Dendritic cell treated with granulocyte-macrophage colony-stimulating factor and Interleukin-4, amounts not matched to agents 40 ng/mL and 50 ng/mL, for 4 days (primary cell): ENCODE results near the gene BPTF.
"Not testable (repeated sequence)": the region's sequence is repeated elsewhere in the genome, so short reads cannot be mapped to it uniquely, and the experiment has no call there.

Experiments
- H3K27ac Mint-ChIP-seq: one replicate; pipeline ENCODE4 v1.8.0; 2022; ENCODE audit warnings: mild to moderate bottlenecking, mixed read lengths
- H3K27me3 Mint-ChIP-seq: one replicate; pipeline ENCODE4 v1.8.0; 2022; ENCODE audit warnings: mild to moderate bottlenecking, mixed read lengths
- H3K36me3 Mint-ChIP-seq: one replicate; pipeline ENCODE4 v1.8.0; 2022; ENCODE audit warnings: low read depth, mixed read lengths
- H3K4me1 Mint-ChIP-seq: one replicate; pipeline ENCODE4 v1.8.0; 2022; ENCODE audit warnings: low read depth, mixed read lengths
- H3K4me3 Mint-ChIP-seq: one replicate; pipeline ENCODE4 v1.8.0; 2022; ENCODE audit warnings: mild to moderate bottlenecking, moderate library complexity, mixed read lengths
- H3K9me3 Mint-ChIP-seq: one replicate; pipeline ENCODE4 v1.8.0; 2022; ENCODE audit warnings: mixed read lengths
- intact Hi-C: fragments of 100-400 bp; cut with micrococcal nuclease; formaldehyde crosslinking; loops from one replicate; pipeline ENCODE4 v1.15.0; 2022

The BPTF gene

DNA sequence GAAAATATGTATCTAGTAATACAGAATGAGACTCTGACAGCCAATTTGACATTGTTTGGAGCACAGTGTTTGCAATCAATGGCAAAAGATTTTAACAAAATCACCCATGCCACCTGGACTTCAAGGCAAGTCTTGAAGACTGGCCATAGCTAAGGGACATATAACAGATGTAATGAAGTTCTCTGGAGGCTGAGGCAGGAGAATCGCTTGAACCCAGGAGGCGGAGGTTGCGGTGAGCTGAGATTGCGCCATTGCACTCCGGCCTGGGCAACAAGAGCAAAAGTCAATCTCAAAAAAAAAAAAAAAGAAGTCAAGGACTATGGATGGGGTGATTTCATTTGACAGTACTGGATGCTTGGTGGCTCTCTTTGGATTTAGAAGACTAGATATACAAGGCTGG is 5.6 kb upstream of the BPTF start:
- Mint-ChIP-seq H3K4me1 (no peaks in the 10 kb centered on the region), H3K27ac (no peak overlapping the region), H3K9me3 (no peaks in the 10 kb centered on the region), H3K36me3 (no peaks in the 10 kb centered on the region), H3K4me3 (no peak overlapping the region), H3K27me3 (peaks cover 17% of the 10 kb centered on the region)
- intact Hi-C loops, result no loop called here

DNA sequence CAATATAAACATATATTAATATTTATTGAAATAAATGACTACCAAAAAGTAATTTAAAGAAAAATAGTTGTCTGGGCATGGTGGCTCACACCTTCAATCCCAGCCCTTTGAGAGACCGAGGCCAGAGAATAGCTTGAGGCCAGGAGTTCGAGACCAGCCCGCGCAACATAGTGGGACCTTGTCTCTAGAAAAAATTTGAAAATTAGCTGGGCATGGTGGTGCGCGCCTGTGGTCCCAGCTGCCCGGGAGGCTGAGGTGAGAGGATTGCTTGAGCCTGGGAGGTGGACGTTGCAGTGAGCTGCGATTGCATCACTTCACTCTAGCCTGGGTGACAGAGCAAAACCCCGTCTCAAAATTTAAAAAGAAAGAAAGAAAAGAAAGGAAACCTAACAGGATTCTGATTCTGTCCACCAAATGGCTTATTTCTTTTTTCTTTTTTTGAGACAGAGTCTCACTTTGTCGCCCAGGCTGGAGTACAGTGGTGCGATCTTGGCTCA is 3.4 kb upstream of the BPTF start:
- Mint-ChIP-seq H3K4me1 (peaks cover under 1% of the 10 kb centered on the region), H3K27ac (no peak overlapping the region), H3K4me3 (no peak overlapping the region), H3K9me3 (no peaks in the 10 kb centered on the region), H3K27me3 (peaks cover 18% of the 10 kb centered on the region), H3K36me3 (peaks cover 7% of the 10 kb centered on the region)
- intact Hi-C loops, result no loop called here

- H3K27ac Mint-ChIP-seq, result peak overlapping the region; percentile 84
- H3K27me3 Mint-ChIP-seq, result peaks cover 18% of the 10 kb centered on the region
- H3K9me3 Mint-ChIP-seq, result not testable (repeated sequence)
- intact Hi-C loops, result loop anchor here (1.0 kb wide), 1 partner anchor 26 kb away; no protein-coding TSS in a partner anchor
- peak overlapping the region; percentile 89 for H3K4me3 Mint-ChIP-seq
- peaks cover 35% of the 10 kb centered on the region for H3K4me1 Mint-ChIP-seq
- H3K36me3 Mint-ChIP-seq, result peaks cover 15% of the 10 kb centered on the region
Observed at GRCh38 chr17:67825627-67826601, 611 bp downstream of the BPTF start.

- Mint-ChIP-seq H3K27me3 (peaks cover 4% of the 10 kb centered on the region), H3K27ac (no peak overlapping the region), H3K36me3 (peaks cover 29% of the 10 kb centered on the region), H3K4me3 (no peak overlapping the region), H3K9me3 (no peaks in the 10 kb centered on the region), H3K4me1 (peaks cover 52% of the 10 kb centered on the region)
- intact Hi-C loops, result no loop called here
Observed at GRCh38 chr17:67829331-67829730, 4.0 kb downstream of the BPTF start.

GRCh38 chr17:67830440-67830839 is 5.1 kb downstream of the BPTF start:
- no peaks in the 10 kb centered on the region for H3K9me3 Mint-ChIP-seq

DNA sequence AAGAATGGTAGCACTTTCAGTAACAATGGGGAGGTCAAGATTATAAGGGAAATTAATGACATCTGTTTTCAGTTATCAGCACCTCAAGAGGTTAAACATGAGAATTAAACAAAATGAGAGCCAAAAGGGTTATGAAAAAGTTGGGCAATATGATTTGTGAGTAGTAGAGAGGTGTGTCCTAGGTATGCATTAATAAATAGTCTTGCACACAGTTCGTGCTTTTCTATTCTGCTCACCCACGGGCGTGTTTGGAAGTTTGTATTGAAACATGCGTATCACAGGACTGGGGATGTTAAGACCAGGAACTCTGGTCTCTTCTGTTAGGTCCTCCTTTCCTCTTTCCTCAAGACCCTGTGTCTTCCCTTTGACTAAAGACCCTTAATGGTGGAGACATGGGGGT is 6.0 kb downstream of the BPTF start:
- Mint-ChIP-seq H3K27ac (peak overlapping the region; percentile 26), H3K27me3 (no peaks in the 10 kb centered on the region), H3K4me3 (no peak overlapping the region), H3K4me1 (peaks cover 69% of the 10 kb centered on the region), H3K36me3 (peaks cover 23% of the 10 kb centered on the region), H3K9me3 (no peaks in the 10 kb centered on the region)
- intact Hi-C loops, result no loop called here

More at GRCh38 chr17:67830440-67830839, 5.1 kb downstream of the BPTF start:
- intact Hi-C loops, result no loop called here
- Mint-ChIP-seq H3K4me1 (peaks cover 63% of the 10 kb centered on the region), H3K36me3 (peaks cover 29% of the 10 kb centered on the region), H3K4me3 (no peak overlapping the region), H3K27me3 (no peaks in the 10 kb centered on the region), H3K27ac (no peak overlapping the region)

DNA sequence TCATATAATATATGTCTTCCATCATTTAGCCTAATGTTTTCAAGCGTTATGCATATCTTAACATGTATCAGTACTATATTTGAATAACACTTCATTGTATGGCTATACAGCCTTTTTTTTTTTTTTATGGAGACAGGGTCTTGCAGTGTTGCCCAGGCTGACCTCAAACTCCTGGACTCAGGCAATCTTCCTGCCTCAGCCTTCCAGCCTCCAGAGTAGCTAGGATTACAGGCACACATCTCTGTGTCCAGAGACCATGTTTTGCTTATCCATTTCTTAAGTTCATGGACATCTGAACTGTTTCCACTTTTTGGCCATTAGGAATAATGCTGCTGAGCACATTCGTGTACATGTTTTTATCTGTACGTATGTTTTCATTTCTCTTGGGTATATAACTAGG is 7.8 kb downstream of the BPTF start:
- H3K27ac Mint-ChIP-seq, result no peak overlapping the region
- no peaks in the 10 kb centered on the region for H3K9me3 Mint-ChIP-seq
- peaks cover 22% of the 10 kb centered on the region for H3K36me3 Mint-ChIP-seq
- H3K4me1 Mint-ChIP-seq, result peaks cover 64% of the 10 kb centered on the region
- intact Hi-C loops, result no loop called here
- no peaks in the 10 kb centered on the region for H3K27me3 Mint-ChIP-seq
- H3K4me3 Mint-ChIP-seq, result no peak overlapping the region

- intact Hi-C loops, result no loop called here
- H3K27ac Mint-ChIP-seq, result peak overlapping the region; percentile 5
- H3K9me3 Mint-ChIP-seq, result no peaks in the 10 kb centered on the region
- peaks cover 62% of the 10 kb centered on the region for H3K4me1 Mint-ChIP-seq
- H3K27me3 Mint-ChIP-seq, result no peaks in the 10 kb centered on the region
- no peak overlapping the region for H3K4me3 Mint-ChIP-seq
- peaks cover 22% of the 10 kb centered on the region for H3K36me3 Mint-ChIP-seq
Observed at GRCh38 chr17:67833946-67834631, 8.8 kb downstream of the BPTF start.

- H3K27me3 Mint-ChIP-seq, result no peaks in the 10 kb centered on the region
- intact Hi-C loops, result no loop called here
- H3K9me3 Mint-ChIP-seq, result no peaks in the 10 kb centered on the region
- H3K4me3 Mint-ChIP-seq, result no peak overlapping the region
- peaks cover 22% of the 10 kb centered on the region for H3K36me3 Mint-ChIP-seq
- H3K4me1 Mint-ChIP-seq, result peaks cover 56% of the 10 kb centered on the region
- no peak overlapping the region for H3K27ac Mint-ChIP-seq
Observed at GRCh38 chr17:67834634-67835033, 9.3 kb downstream of the BPTF start.

DNA sequence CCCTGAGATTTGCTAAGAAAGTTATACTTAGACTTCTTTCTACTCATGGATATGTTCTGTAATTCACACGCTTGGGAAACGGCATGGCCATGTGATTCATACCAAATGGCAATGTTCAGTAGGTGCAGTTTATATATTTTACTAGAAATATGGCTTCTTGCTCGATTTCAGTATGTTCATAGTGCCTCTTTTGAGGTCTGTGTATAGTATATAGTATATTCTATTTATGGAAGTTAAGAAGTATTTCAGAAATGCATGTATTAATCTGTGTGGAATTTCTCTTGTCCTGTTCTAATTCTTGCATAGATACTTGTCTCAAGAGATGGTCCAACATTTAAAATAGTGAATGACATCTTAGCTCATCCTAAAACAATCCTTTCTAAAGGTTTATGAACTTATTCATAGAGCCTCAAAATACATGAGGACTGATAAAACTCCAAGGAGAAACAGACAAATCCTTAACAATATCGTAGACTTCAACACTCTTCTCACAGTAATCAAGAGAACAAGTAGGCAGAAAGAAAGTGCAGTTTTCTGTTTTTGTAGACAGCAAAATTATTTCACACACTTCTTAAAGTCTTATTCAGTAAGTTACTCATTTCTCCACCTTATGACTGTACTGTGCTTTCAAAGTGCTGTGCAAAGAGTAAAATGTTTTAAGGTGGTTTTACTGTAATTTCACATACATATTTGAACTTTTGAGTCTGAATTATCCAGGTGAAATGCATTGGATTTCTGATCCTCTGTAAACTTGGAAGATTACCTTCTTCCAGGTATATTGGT is 11.1 kb downstream of the BPTF start:
- H3K4me3 Mint-ChIP-seq, result no peak overlapping the region
- H3K36me3 Mint-ChIP-seq, result peaks cover 12% of the 10 kb centered on the region
- no peaks in the 10 kb centered on the region for H3K27me3 Mint-ChIP-seq
- H3K9me3 Mint-ChIP-seq, result no peaks in the 10 kb centered on the region
- peaks cover 47% of the 10 kb centered on the region for H3K4me1 Mint-ChIP-seq
- intact Hi-C loops, result no loop called here
- H3K27ac Mint-ChIP-seq, result no peak overlapping the region

DNA sequence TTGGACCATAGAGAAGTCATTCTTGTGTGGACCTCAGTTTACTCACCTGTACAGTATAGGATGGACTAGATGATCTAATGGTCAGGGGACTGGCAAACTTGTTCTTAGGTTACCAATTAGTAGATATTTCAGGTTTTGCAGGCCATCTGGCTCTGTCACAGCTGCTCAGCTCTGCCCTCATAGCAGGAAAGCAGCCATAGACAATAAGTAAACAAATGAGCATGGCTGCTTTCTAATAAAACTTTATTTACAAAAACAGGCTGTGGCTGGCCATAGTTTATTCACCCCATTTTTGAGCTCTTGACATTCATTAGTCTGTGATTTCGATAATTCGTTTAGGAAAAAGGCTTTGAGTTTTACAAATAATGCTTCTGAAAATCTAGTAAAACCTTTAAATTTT is 12.7 kb downstream of the BPTF start:
- H3K9me3 Mint-ChIP-seq, result no peaks in the 10 kb centered on the region
- H3K27me3 Mint-ChIP-seq, result no peaks in the 10 kb centered on the region
- peaks cover 12% of the 10 kb centered on the region for H3K36me3 Mint-ChIP-seq
- peaks cover 49% of the 10 kb centered on the region for H3K4me1 Mint-ChIP-seq
- no peak overlapping the region for H3K4me3 Mint-ChIP-seq
- no peak overlapping the region for H3K27ac Mint-ChIP-seq
- intact Hi-C loops, result no loop called here

GRCh38 chr17:67838538-67838937 is 13.2 kb downstream of the BPTF start:
- Mint-ChIP-seq H3K9me3 (no peaks in the 10 kb centered on the region), H3K4me3 (no peak overlapping the region), H3K36me3 (peaks cover 6% of the 10 kb centered on the region), H3K4me1 (peaks cover 49% of the 10 kb centered on the region), H3K27ac (no peak overlapping the region), H3K27me3 (no peaks in the 10 kb centered on the region)
- intact Hi-C loops, result no loop called here

DNA sequence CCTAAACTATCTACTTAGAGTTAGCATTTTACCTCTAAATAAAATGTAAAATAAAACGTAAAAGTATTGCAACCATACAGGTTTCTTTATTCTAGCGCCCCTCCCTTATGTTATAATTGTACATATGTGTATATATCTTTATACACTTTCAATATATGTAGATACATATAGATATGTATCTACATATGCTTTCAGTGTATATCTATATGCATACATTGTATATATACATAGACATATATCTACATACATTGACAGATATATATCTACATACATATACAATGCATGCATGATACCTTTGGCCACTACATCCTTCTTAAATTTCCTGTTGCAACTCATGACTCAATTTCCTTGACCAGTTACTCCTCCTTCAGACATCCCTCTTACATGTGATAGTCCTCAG is 16.7 kb downstream of the BPTF start:
- Mint-ChIP-seq H3K36me3 (no peaks in the 10 kb centered on the region), H3K27ac (no peak overlapping the region), H3K4me1 (peaks cover 27% of the 10 kb centered on the region), H3K4me3 (no peak overlapping the region), H3K9me3 (no peaks in the 10 kb centered on the region), H3K27me3 (no peaks in the 10 kb centered on the region)
- intact Hi-C loops, result no loop called here
